PFSK-1 (cell line): ENCODE measurements around the gene GRIA3.

Source experiments
- FOXP2 ChIP-seq: optimal IDR thresholded peaks from 2 replicates; pipeline ENCODE3; 2011; ENCODE audit warnings: borderline replicate concordance, control low read depth, inconsistent platforms; ENCODE audit not compliant: insufficient read depth; ENCODE audit errors: extremely low read length, extremely low read depth
- POLR2AphosphoS5 ChIP-seq: IDR thresholded peaks from 2 replicates; pipeline ENCODE4 v1.6.1; 2012; ENCODE audit warnings: low read depth, mild to moderate bottlenecking, control low read depth, low read length, moderate library complexity
- TAF1 ChIP-seq: IDR thresholded peaks from 2 replicates; pipeline ENCODE4 v1.6.1; 2012; ENCODE audit warnings: low read length, control low read depth, borderline replicate concordance; ENCODE audit not compliant: insufficient read depth
- TF ChIP-seq, protein P1 (sequence below), 2 experiments: IDR thresholded peaks; 2 replicates each; pipeline versions ENCODE4 v1.6.1 to v1.8.0; 2011 to 2012; ENCODE audit warnings: low read depth in 2 of 2, low read length in 2 of 2, control low read depth in 1 of 2, inconsistent platforms in 1 of 2, mild to moderate bottlenecking in 1 of 2, moderate library complexity in 1 of 2; ENCODE audit not compliant: insufficient read depth in 1 of 2

DNA sequence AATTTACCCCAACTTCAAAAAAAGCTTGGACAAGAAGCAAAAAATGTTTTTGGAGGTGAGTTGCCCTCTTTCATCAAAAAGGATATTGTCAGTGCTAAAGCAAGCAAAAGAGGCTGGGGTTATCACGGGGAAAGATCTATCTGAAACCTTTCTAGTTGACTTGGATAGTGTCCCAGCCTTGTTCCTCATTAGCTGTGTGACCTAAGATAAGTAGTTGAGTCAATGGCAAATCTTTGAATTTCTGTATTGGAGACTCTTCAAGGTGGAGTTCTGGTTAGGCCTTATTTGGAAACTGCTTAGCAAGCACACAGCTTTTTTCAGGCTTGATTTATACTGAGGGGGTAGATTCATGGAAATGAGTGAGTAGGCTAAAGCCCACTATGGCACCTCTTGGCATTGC is 271.6 kb downstream of the GRIA3 start:
- TF ChIP-seq POLR2AphosphoS5 (no peak), TAF1 (no peak), FOXP2 (no peak)
- TF ChIP-seq, protein P1, sequence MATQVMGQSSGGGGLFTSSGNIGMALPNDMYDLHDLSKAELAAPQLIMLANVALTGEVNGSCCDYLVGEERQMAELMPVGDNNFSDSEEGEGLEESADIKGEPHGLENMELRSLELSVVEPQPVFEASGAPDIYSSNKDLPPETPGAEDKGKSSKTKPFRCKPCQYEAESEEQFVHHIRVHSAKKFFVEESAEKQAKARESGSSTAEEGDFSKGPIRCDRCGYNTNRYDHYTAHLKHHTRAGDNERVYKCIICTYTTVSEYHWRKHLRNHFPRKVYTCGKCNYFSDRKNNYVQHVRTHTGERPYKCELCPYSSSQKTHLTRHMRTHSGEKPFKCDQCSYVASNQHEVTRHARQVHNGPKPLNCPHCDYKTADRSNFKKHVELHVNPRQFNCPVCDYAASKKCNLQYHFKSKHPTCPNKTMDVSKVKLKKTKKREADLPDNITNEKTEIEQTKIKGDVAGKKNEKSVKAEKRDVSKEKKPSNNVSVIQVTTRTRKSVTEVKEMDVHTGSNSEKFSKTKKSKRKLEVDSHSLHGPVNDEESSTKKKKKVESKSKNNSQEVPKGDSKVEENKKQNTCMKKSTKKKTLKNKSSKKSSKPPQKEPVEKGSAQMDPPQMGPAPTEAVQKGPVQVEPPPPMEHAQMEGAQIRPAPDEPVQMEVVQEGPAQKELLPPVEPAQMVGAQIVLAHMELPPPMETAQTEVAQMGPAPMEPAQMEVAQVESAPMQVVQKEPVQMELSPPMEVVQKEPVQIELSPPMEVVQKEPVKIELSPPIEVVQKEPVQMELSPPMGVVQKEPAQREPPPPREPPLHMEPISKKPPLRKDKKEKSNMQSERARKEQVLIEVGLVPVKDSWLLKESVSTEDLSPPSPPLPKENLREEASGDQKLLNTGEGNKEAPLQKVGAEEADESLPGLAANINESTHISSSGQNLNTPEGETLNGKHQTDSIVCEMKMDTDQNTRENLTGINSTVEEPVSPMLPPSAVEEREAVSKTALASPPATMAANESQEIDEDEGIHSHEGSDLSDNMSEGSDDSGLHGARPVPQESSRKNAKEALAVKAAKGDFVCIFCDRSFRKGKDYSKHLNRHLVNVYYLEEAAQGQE (IDR thresholded peaks at IDR 0.05; ENCODE audit: insufficient read depth in 1 of 2, low read depth in 2 of 2, low read length in 2 of 2), result no peak
